ENCODE data around the gene ADCY2.

DNA sequence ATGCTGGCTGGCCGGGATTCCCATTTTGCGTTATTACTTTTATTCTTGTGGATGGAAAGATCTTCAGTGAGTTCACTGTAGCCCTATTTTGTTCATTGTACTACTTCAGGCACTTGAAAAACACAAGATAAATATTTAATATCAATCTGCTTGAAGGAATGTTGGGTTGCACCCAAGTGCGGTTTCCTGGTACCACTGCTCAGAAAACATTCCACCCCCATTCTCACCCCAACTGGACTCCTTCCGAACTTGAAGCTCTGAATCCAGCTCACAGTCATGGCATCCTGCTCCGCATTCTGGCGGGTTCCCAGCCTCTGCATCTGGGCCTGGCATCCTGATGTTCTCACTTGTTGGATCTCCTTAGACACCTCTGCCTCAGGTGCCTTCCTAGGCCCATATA, 351.8 kb downstream of the ADCY2 start:
- TF ChIP-seq, protein P1, sequence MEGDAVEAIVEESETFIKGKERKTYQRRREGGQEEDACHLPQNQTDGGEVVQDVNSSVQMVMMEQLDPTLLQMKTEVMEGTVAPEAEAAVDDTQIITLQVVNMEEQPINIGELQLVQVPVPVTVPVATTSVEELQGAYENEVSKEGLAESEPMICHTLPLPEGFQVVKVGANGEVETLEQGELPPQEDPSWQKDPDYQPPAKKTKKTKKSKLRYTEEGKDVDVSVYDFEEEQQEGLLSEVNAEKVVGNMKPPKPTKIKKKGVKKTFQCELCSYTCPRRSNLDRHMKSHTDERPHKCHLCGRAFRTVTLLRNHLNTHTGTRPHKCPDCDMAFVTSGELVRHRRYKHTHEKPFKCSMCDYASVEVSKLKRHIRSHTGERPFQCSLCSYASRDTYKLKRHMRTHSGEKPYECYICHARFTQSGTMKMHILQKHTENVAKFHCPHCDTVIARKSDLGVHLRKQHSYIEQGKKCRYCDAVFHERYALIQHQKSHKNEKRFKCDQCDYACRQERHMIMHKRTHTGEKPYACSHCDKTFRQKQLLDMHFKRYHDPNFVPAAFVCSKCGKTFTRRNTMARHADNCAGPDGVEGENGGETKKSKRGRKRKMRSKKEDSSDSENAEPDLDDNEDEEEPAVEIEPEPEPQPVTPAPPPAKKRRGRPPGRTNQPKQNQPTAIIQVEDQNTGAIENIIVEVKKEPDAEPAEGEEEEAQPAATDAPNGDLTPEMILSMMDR (IDR thresholded peaks at IDR 0.05; ENCODE audit: low read depth, low read length, poor library complexity, severe bottlenecking) = no peak
- no peak for TF ChIP-seq EZH2phosphoT487 (IDR thresholded peaks at IDR 0.05; ENCODE audit: borderline replicate concordance, low read length)

Measured in DOHH2 (cell line).